Skeletal muscle satellite cell (primary cell): ENCODE data around the gene VMP1.
"Not testable (repeated sequence)": the region's sequence is repeated elsewhere in the genome, so short reads cannot be mapped to it uniquely, and the experiment has no call there.

Experiments used
- H3K27me3 ChIP-seq: 2 replicates; pipeline ENCODE4 v1.7.0; 2013; ENCODE audit warnings: low read length; ENCODE audit not compliant: control insufficient read depth, insufficient read depth
- H3K36me3 ChIP-seq: 2 replicates; pipeline ENCODE4 v1.7.0; 2013; ENCODE audit warnings: mild to moderate bottlenecking, control low read depth, low read length; ENCODE audit not compliant: insufficient read depth
- H3K4me1 ChIP-seq: 2 replicates; pipeline ENCODE4 v1.7.0; 2013; ENCODE audit warnings: low read length; ENCODE audit not compliant: control insufficient read depth, insufficient read depth
- H3K4me2 ChIP-seq: 2 replicates; pipeline ENCODE4 v1.7.0; 2013; ENCODE audit warnings: mild to moderate bottlenecking, low read length
- H3K4me3 ChIP-seq: 2 replicates; pipeline ENCODE4 v1.7.0; 2013; ENCODE audit warnings: low read length
- H3K9ac ChIP-seq: 2 replicates; pipeline ENCODE4 v1.7.0; 2013; ENCODE audit warnings: mild to moderate bottlenecking, low read depth, low read length, moderate library complexity
- H3K9me3 ChIP-seq: replicated peaks from 2 replicates; pipeline ENCODE4 v1.7.0; 2013; ENCODE audit warnings: mild to moderate bottlenecking, control low read depth, low read length

VMP1 gene

DNA sequence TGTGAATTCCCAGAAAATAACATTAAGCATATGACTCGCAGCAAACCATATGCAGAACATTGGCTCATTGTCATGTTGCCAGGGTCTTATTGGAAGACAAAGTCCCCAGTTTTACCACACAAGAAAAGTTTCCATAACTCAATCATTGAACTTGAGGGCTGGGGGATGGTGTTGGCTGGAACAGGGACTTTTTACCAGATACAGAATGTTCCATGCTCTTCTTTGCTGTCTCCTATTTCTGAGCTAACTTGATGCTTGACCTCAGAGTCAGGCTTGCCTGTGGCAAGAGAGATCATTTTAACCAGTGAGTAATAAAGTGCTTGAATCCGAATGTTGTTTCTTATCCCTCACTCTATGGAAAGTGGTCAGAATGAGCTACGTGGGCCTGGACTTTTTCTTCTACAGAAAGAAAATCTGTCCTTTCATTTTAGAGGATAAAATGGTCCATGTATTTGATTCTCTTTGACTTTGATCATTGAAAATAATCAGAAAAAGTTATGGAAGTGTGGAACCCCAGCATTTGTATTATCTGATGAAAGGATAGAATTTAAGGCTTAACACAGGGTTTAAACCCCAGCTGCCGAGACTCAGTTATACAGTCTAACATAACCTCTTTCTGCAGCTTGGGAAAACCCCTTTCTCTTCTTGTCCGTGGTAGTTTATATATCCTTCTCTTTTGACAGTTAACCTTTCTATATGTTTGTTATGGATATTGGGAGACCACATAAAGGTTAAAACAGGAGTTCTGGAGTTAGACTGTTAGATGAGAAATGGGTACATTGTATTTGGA lies 118.3 kb downstream of the VMP1 start:
- Histone ChIP-seq H3K9me3 (no peaks in the 10 kb centered on the region), H3K9ac (peak overlapping the region; percentile 77), H3K4me2 (peak overlapping the region; percentile 63), H3K27me3 (no peaks in the 10 kb centered on the region), H3K36me3 (no peaks in the 10 kb centered on the region), H3K4me3 (peak overlapping the region; percentile 4), H3K4me1 (peaks cover 56% of the 10 kb centered on the region)

DNA sequence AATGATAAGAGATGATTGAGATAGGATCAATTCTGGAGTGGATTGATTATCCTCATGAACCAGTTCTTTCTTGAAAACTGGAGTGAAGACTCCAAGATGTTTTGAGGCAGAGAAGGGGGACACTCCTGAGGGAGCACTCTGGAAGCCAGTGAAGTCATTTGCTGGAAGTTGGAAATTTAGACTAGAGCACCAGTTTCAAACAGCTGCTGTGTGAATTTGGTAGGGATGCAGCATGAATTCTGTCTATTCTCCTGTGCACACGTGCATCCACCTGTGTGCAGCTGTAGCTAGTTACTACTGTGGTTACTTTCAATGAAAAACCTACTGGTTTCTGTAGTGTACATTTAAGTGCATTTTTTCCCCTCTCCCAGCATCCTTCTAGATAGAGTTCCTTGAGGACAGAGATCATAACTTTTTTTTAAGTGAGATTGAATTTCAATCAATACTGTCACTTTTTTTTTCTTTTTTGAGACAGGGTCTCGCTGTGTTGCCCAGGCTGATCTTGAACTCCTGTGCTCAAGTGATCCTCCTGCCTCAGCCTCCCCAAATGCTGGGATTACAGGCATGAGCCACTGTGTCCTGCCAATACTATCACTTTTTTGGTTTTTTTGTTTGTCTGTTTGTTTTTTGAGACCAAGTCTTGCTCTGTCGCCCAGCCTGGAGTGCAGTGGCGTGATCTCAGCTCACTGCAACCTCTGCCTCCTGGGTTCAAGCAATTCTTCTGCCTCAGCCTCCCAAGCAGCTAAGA lies 119.4 kb downstream of the VMP1 start:
- Histone ChIP-seq H3K27me3 (no peaks in the 10 kb centered on the region), H3K4me3 (no peak overlapping the region), H3K36me3 (no peaks in the 10 kb centered on the region), H3K9me3 (no peaks in the 10 kb centered on the region), H3K4me1 (peaks cover 61% of the 10 kb centered on the region), H3K9ac (peak overlapping the region; percentile 77), H3K4me2 (no peak overlapping the region)

GRCh38 chr17:59827721-59828477 lies 120.4 kb downstream of the VMP1 start:
- Histone ChIP-seq H3K36me3 (no peaks in the 10 kb centered on the region), H3K9me3 (no peaks in the 10 kb centered on the region), H3K9ac (peak overlapping the region; percentile 57), H3K4me3 (no peak overlapping the region), H3K4me2 (no peak overlapping the region), H3K27me3 (no peaks in the 10 kb centered on the region), H3K4me1 (peaks cover 61% of the 10 kb centered on the region)

- H3K9ac ChIP-seq: peak overlapping the region; percentile 57
- H3K4me3 ChIP-seq: no peak overlapping the region
- peak overlapping the region; percentile 44 for H3K4me2 ChIP-seq
- no peaks in the 10 kb centered on the region for H3K9me3 ChIP-seq
- no peaks in the 10 kb centered on the region for H3K27me3 ChIP-seq
- no peaks in the 10 kb centered on the region for H3K36me3 ChIP-seq
- peaks cover 61% of the 10 kb centered on the region for H3K4me1 ChIP-seq
Measured at GRCh38 chr17:59828478-59828760, 121.0 kb downstream of the VMP1 start.

GRCh38 chr17:59828819-59829216 lies 121.4 kb downstream of the VMP1 start:
- H3K9me3 ChIP-seq, H3K36me3 ChIP-seq, H3K27me3 ChIP-seq: not testable (repeated sequence)
- H3K9ac ChIP-seq: peak overlapping the region; percentile 57
- H3K4me3 ChIP-seq: peak overlapping the region; percentile 1
- H3K4me1 ChIP-seq: peaks cover 61% of the 10 kb centered on the region
- H3K4me2 ChIP-seq: peak overlapping the region; percentile 44

- peak overlapping the region; percentile 71 for H3K4me2 ChIP-seq
- peaks cover 61% of the 10 kb centered on the region for H3K4me1 ChIP-seq
- H3K27me3 ChIP-seq: no peaks in the 10 kb centered on the region
- H3K9ac ChIP-seq: peak overlapping the region; percentile 87
- H3K9me3 ChIP-seq: no peaks in the 10 kb centered on the region
- H3K36me3 ChIP-seq: no peaks in the 10 kb centered on the region
- peak overlapping the region; percentile 54 for H3K4me3 ChIP-seq
Measured at GRCh38 chr17:59829217-59830006, 122.0 kb downstream of the VMP1 start.

DNA sequence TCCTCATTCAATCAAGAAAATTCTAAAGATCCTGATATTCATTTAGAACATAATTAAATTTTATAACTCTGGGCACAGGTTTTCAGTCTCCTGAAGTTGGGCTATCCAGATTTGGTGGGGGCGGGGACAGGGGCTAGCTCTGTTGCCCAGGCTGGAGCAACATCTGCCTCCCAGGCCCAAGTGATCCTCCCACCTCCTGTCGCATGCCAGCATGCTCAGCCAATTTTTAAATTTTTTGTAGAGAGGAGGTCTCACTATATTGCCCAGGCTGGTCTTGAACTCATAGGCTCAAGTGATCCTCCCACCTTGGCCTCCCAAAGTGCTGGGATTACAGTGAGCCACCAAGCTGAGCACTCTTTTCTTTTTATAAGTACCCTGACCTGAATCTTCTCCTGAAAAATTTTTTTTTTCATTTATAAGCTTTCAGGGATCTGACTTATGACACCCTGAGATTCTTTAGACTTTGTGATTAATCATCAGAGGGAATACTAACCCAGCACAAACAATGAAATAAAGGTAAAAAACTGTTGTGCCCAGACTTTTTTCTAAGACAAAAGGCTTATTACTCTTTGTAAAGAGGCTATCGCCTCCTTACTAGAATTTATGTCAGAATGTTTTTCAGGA lies 122.7 kb downstream of the VMP1 start:
- Histone ChIP-seq H3K4me2 (peak overlapping the region; percentile 71), H3K4me3 (peak overlapping the region; percentile 54), H3K4me1 (peaks cover 56% of the 10 kb centered on the region), H3K9ac (peak overlapping the region; percentile 87), H3K27me3 (no peaks in the 10 kb centered on the region), H3K9me3 (no peaks in the 10 kb centered on the region), H3K36me3 (no peaks in the 10 kb centered on the region)

DNA sequence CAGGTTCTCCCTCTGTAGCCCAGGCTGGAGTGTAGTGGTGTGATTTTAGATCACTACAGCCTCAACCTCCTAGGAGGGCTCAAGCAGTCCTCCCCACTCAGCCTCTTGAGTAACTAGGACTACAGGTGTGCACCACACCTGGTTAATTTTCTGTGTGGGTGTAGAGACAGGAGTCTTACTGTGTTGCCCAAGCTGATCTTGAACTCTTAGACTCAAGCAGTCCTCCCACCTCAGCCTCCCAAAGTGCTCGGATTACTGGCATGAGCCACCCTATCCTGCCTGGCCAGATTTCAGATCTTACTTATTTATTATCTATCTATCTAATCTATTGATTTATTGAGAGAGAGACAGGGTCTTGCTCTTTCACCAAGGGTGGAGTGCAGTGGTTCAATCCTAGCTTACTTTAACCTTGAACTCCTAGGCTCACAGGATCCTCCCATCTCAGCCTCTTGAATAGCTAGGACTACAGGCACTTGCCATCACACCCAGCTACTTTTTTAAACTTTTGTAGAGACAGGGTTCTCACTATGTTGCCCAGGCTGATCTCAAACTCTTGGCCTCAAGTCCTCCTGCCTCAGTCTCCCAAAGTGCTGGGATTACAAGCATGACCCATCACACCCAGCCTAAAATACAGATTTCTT lies 123.5 kb downstream of the VMP1 start:
- H3K4me2 ChIP-seq: no peak overlapping the region
- H3K4me3 ChIP-seq: no peak overlapping the region
- H3K9me3 ChIP-seq: no peaks in the 10 kb centered on the region
- H3K36me3 ChIP-seq: no peaks in the 10 kb centered on the region
- peak overlapping the region; percentile 87 for H3K9ac ChIP-seq
- peaks cover 48% of the 10 kb centered on the region for H3K4me1 ChIP-seq
- no peaks in the 10 kb centered on the region for H3K27me3 ChIP-seq

- no peak overlapping the region for H3K4me2 ChIP-seq
- no peaks in the 10 kb centered on the region for H3K36me3 ChIP-seq
- H3K4me1 ChIP-seq: peaks cover 44% of the 10 kb centered on the region
- H3K4me3 ChIP-seq: no peak overlapping the region
- H3K9me3 ChIP-seq: no peaks in the 10 kb centered on the region
- no peak overlapping the region for H3K9ac ChIP-seq
- no peaks in the 10 kb centered on the region for H3K27me3 ChIP-seq
Measured at GRCh38 chr17:59832883-59833379, 125.5 kb downstream of the VMP1 start.

DNA sequence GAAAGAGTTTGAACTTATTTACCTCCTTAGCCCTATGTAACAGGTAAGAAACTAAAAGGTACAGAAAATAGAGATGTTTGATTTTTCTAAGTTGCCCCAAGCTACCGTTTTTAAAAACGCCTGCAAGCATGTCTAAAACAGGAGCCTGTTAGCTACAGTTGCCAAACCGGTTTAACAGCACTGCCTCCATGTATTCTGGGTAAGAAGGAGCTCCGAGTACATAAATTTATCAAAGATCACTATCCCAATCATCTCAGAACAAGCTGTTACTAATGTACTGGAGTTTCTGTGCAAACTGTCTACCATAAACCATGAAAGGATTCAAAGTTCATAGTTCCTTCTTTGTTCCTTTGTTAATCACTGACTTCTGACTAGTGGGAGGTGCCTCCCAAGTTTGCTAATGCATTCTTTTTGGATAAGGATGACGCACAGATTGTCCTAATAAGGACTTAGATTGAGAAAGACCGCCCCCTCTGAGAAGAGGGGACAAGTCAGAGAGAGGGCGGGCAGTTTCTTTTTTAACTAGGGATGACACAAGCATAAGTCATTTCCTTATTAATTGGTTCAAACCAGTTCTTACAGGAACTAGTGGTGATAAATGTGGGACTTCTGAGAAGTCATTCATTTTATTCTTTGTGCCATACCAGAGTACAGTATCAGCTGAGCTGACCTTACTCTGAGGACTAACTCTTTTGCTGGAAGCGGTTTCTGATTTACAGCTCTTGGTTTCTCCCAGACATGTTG lies 130.0 kb downstream of the VMP1 start:
- peaks cover 35% of the 10 kb centered on the region for H3K36me3 ChIP-seq
- no peaks in the 10 kb centered on the region for H3K9me3 ChIP-seq
- peaks cover 13% of the 10 kb centered on the region for H3K4me1 ChIP-seq
- peak overlapping the region; percentile 79 for H3K4me3 ChIP-seq
- H3K27me3 ChIP-seq: no peaks in the 10 kb centered on the region
- peak overlapping the region; percentile 98 for H3K9ac ChIP-seq
- H3K4me2 ChIP-seq: peak overlapping the region; percentile 66
